Activated naive CD8-positive, alpha-beta T cell treated with anti-CD3 and anti-CD28 coated beads, Interleukin-2, amount 50 U/mL, for 16 hours (primary cell): ENCODE measurements around the gene ANKRD16.
"Not testable (repeated sequence)": the region's sequence is repeated elsewhere in the genome, so short reads cannot be mapped to it uniquely, and the experiment has no call there.

Source experiments
- DNase-seq: peaks from one replicate; pipeline ENCODE4 v3.0.0-alpha.2; 2020; ENCODE audit warnings: low read depth, low spot score

Gene ANKRD16

DNA sequence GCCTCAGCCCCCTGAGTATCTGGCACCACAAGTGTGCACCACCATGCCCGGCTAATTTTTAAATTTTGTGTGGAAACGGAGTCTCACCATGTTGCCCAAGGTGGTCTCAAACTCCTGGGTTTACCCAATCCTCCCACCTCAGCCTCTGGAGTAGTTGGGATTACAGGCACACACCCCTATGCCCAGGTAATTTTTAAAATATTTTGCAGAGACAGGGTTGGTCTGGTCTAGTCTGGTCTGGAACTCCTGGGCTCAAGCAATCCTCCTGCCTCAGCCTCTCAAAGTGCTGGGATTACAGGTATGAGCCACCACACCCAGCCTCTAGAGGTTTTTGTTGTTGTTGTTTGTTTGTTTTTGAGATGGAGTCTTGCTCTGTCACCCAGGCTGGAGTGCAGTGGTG, 53.5 kb downstream of the ANKRD16 start:
- DNase-seq: not testable (repeated sequence)

DNA sequence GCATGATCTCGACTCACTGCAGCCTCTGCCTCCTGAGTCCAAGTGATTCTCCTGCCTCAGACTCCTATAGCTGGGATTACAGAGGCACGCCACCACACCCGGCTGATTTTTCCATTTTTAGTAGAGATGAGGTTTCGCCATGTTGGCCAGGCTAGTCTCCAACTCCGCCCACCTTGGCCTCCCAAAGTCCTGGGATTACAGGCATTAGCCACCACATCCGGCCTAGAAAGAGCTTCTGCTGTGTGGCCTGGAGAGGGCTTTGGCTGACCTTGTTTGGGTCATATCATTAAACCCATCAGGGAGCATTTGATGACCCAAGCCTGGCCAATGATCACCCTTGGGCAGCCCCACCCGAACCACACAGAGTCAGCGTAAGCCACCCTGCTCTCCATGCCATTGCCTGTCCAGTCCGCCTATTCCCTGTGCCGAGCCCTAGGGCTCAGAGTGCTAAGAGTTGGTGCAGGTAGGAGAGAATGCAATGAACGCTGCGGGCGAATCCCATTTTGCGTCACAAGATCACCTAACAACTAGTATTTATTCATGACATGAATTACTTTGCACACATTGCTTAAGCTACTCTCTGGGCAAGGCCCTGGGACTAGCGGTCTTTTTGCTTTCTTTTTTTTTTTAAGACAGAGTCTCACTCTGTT, 54.1 kb downstream of the ANKRD16 start:
- no peak for DNase-seq

DNA sequence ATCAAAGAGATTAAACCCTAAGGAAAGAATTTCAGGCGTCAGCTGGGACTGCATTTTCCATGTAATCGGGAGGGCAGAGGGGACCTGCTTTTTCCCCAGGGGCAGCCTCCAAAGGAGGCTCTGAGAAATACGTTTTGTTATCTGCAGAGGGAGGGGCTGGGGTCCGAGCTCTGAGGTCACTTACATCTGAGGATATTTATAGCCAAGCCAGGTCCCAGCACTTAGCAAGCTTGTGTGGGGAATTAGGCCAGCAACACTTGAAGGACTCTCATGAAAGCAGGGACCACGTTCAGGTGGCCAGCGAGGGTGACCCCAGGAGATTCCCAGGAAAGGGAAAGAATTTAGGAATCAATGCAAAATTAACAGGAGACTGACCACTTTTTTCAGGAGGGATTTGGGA, 55.9 kb downstream of the ANKRD16 start:
- DNase-seq: no peak

DNA sequence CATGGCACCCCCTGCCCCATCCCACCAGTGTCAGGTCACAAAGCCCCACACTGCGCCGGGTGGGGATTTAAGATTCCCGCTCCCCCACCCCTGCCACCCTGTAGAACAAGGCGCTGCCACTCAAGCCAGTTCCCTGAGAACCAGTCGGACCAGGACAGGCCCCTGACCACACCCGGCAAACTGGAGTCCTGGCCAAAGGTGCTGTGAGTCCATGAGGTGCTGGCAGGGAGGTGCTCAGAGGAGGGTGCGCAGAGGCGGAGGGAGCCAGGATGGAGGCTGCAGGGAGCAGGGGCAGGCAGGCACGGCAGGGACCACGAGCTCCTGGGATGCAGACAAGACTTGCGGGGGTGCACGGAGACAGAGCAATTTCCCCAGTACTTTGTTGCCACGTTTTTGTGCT, 56.7 kb downstream of the ANKRD16 start:
- no peak for DNase-seq

DNA sequence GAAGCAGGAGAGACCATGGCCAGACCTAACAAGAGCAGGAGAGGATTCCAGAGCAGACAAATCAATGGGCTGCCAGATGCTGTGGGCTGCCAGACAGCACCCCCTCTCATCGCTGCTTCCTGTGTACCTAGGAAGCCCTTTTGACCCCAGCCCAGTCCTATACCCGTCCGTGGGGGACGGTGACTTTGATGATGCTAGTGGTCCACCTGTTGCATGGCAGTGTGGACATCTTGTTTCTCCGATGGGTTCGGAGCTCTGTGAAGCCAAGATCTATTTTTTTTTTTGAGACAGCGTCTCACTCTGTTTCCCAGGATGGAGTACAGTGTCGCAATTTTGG, 58.3 kb downstream of the ANKRD16 start:
- DNase-seq: no peak

DNA sequence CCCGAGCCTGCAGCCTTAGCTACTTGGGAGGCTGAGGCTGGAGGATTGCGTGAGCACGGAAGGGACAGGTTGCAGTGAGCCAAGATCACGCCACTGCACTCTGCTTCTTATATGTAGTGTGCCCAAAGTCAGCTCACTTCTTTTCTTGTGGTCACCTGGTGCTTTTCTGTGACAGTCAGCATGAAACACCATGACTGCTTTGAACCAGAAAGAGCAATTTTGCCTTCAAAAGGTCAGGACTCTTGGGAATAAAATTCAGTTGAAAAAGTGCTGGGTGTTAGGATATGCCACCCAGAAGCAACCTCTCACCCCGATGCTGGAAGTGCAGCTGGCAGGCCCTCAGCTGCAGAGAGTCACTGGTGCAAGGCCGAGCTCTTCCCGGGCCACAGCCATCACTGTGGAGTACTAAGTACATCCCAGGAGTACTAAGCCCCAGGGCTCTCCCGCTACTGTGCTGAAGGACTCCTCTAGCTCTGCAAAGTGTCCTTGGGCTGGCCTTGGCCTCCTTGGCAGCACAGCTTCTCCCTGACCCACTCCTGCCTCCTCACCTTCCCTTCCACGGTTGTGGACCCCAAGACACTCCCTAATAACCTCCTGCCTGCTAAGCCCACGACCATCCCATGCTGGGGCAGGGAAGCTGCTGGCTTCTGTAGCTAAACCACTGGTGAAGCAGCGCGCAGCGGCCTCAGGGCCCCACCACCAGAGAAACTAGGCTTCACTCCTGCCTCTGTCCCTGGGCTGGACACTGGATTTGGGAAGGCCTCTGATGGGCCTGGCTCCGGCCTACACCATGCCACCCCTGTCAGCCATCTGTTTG, 58.9 kb downstream of the ANKRD16 start:
- DNase-seq: no peak

DNA sequence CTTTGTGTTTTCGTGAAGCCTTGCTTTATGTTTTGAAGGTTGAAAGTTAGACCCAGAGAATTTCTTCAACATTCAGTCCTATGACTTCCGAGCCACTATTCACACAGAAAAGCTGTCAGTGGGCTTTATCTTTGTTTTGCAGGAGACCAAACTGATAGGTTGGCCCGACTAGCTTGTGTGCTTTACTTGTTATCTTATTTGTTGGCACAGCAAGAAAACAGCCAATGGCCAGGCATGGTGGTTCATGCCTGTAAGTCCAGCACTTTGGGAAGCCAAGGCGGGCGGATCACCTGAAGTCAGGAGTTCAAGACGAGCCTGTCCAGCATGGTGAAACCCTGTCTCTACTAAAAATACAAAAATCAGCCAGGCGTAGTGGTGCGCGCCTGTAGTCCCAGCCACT, 60.4 kb downstream of the ANKRD16 start:
- DNase-seq: no peak

DNA sequence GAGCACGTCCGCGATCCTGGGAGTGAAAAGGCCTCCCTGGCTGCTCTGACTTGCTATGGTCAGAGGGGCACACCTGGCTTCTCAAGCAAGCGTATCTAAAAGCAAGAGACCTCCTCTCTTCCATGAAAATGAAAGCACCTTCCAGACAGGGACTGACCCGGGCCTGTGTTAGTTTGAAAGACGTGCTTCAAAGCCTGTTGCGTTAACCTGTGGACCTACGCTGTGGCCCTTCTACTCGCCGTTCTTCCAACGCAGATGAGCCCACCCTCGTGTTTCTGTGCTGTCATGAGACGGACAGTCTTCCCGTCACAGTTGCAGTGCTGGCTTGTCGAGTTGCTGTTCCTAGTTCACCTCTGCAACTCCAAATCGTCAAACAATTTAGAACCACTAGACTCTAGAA, 61.0 kb downstream of the ANKRD16 start:
- DNase-seq: no peak

DNA sequence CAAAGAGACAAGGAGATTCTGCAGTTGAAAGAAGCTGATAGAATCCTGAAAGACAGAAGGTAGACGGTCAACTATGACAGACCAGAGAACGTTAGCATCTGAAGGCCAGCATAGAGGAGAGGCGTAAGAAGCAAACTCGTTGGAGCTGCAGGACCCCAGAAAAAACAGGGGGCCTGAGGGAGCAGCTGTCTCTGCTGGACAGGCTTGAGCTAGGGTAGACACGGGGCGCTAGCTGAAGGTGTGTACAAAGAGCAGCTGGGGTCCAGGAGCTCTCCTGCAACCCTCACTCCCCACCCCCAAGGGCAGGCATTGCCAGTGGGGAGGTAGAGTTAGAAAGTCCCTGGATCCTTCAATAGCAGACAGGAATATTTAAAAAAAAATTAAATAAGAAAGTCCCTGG, 61.9 kb downstream of the ANKRD16 start:
- no peak for DNase-seq

DNA sequence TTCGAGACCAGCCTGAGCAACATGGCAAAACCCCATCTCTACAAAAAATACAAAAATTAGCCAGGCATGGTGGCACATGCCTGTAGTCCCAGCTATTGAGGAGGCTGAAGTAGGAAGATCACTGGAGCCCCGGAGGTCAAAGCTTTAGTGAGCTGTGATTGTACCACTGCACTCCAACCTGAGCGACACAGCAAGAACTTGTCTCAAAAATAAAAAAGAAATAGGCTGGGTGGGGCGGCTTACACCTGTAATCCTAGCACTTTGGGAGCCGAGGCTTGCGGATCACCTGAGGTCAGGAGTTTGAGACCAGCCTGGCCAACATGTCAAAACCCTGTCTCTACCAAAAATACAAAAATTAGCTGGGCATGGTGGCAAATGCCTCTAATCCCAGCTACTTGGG, 63.2 kb downstream of the ANKRD16 start:
- not testable (repeated sequence) for DNase-seq

DNA sequence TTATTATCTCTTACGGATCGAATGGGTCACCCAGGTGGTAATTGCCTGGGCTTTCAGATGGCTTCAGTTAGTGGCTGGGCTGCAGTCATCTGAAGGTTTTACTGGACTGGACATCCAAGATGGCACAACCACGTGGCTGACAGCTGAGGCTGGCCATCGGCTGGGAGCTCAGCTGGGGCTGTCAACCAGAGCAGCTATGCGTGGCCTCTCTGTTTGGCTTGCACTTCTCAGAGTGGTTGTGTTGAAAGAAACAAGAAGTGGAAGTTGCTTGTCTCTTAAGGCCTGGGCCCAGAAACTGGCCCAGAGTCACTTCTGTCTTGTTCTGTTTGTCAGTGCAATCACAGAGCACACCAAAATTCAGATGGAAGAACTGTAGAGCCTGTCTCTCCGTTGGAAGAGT, 70.8 kb downstream of the ANKRD16 start:
- DNase-seq: no peak

DNA sequence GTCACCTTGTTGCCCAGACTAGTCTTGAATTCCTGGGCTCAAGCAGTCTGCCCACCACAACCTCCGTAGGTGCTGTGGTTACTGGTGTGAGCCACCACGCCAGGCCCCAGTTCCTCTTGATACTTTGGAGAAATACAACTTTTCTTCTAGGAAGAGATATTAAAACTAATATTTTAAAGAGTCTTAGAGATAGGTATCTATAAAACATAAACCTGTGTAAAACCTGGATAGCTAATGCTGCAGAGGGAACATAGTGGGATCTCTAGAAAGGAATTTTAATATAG, 71.7 kb downstream of the ANKRD16 start:
- no peak for DNase-seq

DNA sequence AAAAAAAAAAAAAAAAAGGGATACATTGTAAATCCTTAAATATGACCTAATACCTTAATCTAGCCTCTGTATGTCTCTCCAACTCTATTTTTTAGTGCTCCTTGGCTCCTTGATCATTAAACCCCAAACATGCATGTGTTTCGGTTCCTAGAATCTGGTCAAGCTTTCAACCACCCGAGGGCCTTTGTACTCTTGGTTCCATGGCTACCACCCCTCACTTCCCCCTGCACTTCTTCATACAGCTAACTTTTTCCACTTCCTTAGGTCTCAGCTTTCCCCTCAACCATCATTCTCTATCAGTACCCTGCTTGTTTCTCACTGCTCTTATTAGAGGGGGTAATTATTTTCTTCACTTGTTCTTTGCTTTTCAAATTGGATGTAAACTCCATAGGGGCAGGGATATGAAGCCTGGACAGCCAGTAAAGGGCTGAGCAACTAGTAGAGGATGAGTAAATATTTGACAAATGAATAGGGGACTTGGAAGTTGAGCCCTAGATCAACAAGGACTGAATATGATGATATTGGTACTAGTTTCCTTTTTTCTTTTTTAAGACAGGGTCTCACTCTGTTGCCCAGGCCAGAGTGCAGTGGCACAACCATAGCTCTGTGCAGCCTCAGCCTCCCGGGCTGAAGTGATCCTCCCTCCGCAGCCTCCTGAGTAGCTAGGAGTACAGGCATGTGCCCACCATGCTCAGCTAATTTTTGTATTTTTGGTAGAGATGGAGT, 72.2 kb downstream of the ANKRD16 start:
- no peak for DNase-seq

DNA sequence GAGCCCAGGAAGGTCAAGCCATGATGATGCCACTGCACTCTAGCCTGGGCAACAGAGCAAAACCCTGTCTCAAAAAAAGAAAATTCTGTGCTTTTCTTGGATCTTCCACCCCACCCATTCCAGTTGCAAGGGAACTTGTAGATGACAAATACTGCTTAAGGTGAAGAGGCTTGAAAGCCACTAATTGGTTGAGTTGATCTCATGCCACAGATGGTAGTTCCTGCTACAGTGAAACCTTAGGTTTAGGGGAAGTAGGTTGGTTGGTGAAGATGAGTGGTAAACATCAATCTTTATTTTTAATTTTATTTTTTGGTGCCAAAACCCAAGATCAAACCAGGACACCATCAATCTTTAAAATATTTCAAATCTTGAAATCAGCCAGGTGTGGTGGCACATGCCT, 73.5 kb downstream of the ANKRD16 start:
- DNase-seq: no peak

DNA sequence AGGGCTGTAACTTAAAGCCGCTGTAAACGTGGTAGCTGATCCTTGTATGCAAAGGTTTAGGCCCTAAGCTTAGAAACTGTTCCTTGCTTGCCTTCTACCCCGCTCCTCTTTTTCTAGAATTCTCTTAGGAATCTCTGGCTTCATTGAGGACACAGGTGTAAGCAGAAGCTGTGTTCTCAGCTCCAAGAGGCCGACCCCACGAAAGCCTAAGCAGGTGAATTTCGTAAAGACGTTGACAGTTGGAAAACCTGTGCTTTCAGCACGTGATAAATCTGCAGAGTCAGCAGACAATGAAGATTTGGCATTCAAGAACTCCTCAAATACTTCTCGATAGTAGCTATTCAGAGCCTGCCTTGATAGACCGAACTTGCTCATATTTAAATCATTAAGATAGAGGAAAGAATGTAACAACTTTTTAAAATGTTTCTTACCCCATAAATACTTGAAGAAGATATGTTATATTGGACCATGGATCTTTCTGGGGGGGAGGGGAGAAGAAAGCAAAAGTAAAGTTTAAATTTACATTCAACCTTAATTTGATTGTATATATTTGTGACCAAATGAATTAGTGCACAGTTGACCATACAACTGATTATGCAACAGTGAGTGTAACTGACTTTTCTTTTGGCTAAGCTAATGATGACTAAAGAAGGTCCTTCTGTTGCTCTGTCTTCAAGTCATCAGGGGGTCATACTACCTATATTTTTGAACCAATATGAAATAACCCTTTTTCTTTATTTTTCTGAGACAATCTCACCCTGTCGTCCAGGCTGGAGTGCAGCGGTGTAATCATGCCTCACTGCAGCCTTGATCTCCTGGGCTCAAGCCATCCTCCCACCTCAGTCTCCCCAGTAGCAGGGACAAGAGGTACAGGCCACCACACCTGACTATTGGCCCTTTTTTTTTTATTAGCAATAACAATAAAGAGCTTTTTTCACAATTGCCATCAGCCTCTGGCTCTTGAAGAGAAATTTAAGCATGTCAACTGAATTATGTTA, 75.3 kb downstream of the ANKRD16 start:
- no peak for DNase-seq

DNA sequence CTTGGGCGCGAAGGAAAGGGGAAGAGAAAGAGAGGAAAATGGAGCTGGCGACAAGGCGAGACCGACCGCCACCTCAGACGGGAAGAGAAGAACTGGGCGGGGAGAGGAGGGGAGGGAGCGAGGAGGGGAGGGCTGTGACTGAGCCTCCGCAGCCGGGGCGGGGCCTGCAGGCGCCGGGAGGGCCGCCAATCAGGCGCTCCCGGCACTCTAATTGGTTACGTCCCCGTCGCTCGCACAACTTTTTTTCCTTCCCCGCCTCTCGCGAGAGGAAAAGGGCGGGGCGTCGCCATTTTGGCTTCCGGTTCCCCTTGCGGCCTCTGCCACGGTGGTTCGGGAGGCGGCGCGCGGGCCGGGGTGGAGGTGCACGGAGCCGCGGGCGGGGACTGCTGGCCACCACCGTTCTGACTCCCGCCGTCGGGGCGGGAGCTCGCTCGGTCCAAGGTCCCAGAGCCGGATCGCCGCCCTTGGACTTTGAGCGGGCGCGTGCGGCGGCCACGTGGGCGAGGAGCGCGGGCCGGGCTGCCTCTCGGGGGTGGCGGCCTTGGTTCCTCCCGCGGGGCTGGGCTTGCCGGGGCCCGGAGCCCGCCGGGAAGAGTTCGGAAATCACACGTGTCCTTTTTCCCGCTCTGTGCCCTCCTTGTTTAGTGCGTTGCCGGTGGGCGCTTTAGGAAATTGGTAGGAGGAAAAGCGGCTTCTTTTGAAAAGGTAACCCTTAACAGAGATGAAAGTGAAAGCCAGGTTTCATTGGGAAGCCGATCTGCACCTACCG, 76.2 kb downstream of the ANKRD16 start, which contains the start of gene GDI2:
Gene GDI2 (minus strand): TSS at position 94 of the 769 bp plus-strand sequence. CDS start 176 bp downstream, outside the sequence.
- peak; percentile 86 for DNase-seq

DNA sequence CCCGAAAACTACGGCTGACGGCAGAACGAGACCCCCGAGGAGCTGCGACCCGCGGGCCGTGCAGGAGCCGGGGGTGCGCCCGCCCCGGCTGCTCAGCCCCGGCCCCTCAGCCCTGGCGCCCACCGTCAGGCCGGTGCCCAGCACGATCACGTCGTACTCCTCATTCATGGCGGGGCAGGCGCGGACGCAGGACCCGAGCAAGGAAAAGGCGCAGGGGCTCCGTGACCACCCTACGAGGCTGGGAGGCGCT, 76.7 kb downstream of the ANKRD16 start:
- DNase-seq: no peak

DNA sequence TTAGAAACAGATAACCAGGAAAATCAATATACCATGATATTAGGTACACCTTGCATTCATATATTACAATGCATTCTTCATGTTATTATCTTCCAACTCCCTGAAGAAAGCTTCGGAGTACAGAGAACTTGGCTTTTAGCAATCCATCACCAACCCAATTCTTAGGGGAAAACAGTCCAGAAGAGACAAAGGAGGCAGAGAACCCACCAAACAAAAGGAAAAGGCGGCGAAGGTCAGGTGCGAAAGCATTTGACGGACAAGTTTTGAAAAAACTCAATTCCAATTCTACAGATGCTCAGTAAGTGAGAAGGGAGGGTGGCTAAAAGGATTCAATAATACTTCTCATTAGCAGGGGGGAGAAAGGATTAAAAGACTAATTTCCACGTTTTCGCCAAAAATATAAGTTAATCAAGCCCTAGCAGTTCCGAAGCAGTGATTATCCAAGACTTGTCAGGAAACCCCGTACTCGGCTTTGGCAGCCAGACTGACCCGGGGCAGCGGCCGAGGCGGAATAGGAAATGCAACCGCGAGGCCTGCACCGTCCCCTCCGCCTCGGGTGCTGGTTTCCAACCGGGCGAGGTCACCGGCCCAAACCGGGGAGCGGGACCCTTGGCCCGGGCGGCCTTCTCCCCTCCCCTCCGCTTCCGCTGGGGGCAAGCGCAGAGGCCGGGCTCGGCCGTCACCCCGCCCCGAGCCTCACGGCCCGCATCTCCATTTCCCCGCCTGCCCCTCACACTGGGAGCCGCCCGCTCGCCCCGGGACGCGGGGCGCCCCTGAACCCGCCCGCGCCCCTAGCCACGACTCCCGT, 77.2 kb downstream of the ANKRD16 start:
- DNase-seq: no peak
